Naive thymus-derived CD4-positive, alpha-beta T cell (primary cell): ENCODE measurements around the gene LRCH1. TPM values are rescaled to one million over a fixed set of nuclear protein-coding genes. Genes with fewer than 3 reads are reported as not detected.

Experiments used
- ATAC-seq: fragments of 150-1000 bp; cut with Tn5 transposase; 2 replicates; pipeline ENCODE4 v1.10.0; 2021; ENCODE audit warnings: mild to moderate bottlenecking, moderate library complexity
- CTCF ChIA-PET: fragments of 350-600 bp; sonication (Branson Sonifier 250); formaldehyde crosslinking; loops from one replicate; lab custom pipeline; 2021; ENCODE audit warnings: antibody characterized with exemption; lab: Charles Lee
- POLR2A ChIA-PET: fragments of 350-600 bp; sonication (Branson Sonifier 250); formaldehyde crosslinking; loops from one replicate; lab custom pipeline; 2021; ENCODE audit warnings: antibody characterized with exemption, inconsistent platforms; lab: Charles Lee
- DNase-seq, 9 donors: peaks; one replicate each; pipeline versions ENCODE4 v3.0.0 to v3.0.0-alpha.2; 2020 to 2022; ENCODE audit warnings: mixed read lengths in 1 of 9
- H3K27ac ChIP-seq: one replicate; pipeline ENCODE4 v1.7.0; 2013; ENCODE audit warnings: mild to moderate bottlenecking, low read depth, low read length, moderate library complexity
- H3K27me3 ChIP-seq, 2 donors: one replicate each; pipeline ENCODE4 v1.7.0; 2013; ENCODE audit warnings: low read length in 2 of 2, mild to moderate bottlenecking in 2 of 2, moderate library complexity in 2 of 2; ENCODE audit not compliant: control insufficient read depth in 2 of 2, insufficient read depth in 2 of 2
- H3K36me3 ChIP-seq, 3 experiments: 1 replicate in 2 of 3; 2 replicates in 1 of 3; pipeline ENCODE4 v1.7.0; 2013; ENCODE audit warnings: low read length in 3 of 3, mild to moderate bottlenecking in 3 of 3, moderate library complexity in 1 of 3; ENCODE audit not compliant: insufficient read depth in 3 of 3, control insufficient read depth in 2 of 3
- H3K4me1 ChIP-seq, 2 donors: one replicate each; pipeline ENCODE4 v1.7.0; 2013; ENCODE audit warnings: low read length in 2 of 2, mild to moderate bottlenecking in 2 of 2, moderate library complexity in 1 of 2; ENCODE audit not compliant: control insufficient read depth in 2 of 2, insufficient read depth in 2 of 2
- H3K4me3 ChIP-seq: 2 replicates; pipeline ENCODE4 v1.7.0; 2013; ENCODE audit warnings: mild to moderate bottlenecking, low read length
- H3K9me3 ChIP-seq, 3 experiments: 1 replicate in 2 of 3; 2 replicates in 1 of 3; pipeline ENCODE4 v1.7.0; 2013; ENCODE audit warnings: low read length in 3 of 3; ENCODE audit not compliant: control insufficient read depth in 2 of 3
- H3K27ac Mint-ChIP-seq, 9 donors: one replicate each; pipeline ENCODE4 v1.8.0; 2020 to 2022; ENCODE audit warnings: mixed read lengths in 9 of 9, mild to moderate bottlenecking in 8 of 9, moderate library complexity in 5 of 9, inconsistent platforms in 2 of 9
- H3K27me3 Mint-ChIP-seq, 5 donors: one replicate each; pipeline ENCODE4 v1.8.0; 2021 to 2022; ENCODE audit warnings: mixed read lengths in 5 of 5, mild to moderate bottlenecking in 1 of 5
- H3K36me3 Mint-ChIP-seq, 5 donors: one replicate each; pipeline ENCODE4 v1.8.0; 2020 to 2022; ENCODE audit warnings: mixed read lengths in 5 of 5, mild to moderate bottlenecking in 3 of 5, inconsistent platforms in 1 of 5
- H3K4me1 Mint-ChIP-seq, 7 donors: one replicate each; pipeline ENCODE4 v1.8.0; 2020 to 2022; ENCODE audit warnings: mixed read lengths in 7 of 7, mild to moderate bottlenecking in 3 of 7, inconsistent platforms in 1 of 7
- H3K4me3 Mint-ChIP-seq, 10 donors: one replicate each; pipeline ENCODE4 v1.8.0; 2020 to 2022; ENCODE audit warnings: mild to moderate bottlenecking in 10 of 10, mixed read lengths in 10 of 10, moderate library complexity in 6 of 10, inconsistent platforms in 2 of 10
- H3K9me3 Mint-ChIP-seq, 11 donors: one replicate each; pipeline ENCODE4 v1.8.0; 2020 to 2022; ENCODE audit warnings: mixed read lengths in 11 of 11, mild to moderate bottlenecking in 4 of 11, inconsistent platforms in 1 of 11, moderate library complexity in 1 of 11
- intact Hi-C, 2 donors: fragments of 100-400 bp; cut with micrococcal nuclease; formaldehyde crosslinking; loops; one replicate each; pipeline ENCODE4 v1.15.1; 2023
- polyA plus RNA-seq, 2 donors: library from polyadenylated mRNA; unstranded; fragments of 300-500 nt; fragmentation: Illumina TruSeq; gene quantifications; one replicate each; pipeline ENCODE4 v1.2.3, GENCODE V29; 2021
- total RNA-seq, 6 experiments: library from RNA in 5 of 6; stranded (reverse) in 5 of 6; gene quantifications; 1 replicate in 5 of 6; 2 replicates in 1 of 6; pipeline ENCODE4 v1.2.3 and lab custom pipeline; 2021 to 2026

Gene LRCH1
- total and polyA plus RNA-seq, 7 experiments from 2014 or later, result 4.1 to 24.2 (median 15.2) TPM

- intact Hi-C loops, result no loop called here
- Mint-ChIP-seq H3K36me3 (peaks cover 0 to 22% (median 19%) of the 10 kb centered on the region in 5 donors), H3K4me1 (peaks cover 16 to 61% (median 46%) of the 10 kb centered on the region in 7 donors), H3K4me3 (peak overlapping the region in 3 of 10 donors; percentile 12 to 76 (median 42)), H3K27me3 (no peaks in the 10 kb centered on the region), H3K27ac (peak overlapping the region in 7 of 9 donors; percentile 58 to 92 (median 83)), H3K9me3 (no peaks in the 10 kb centered on the region)
- ChIA-PET POLR2A (interaction anchor here (1.0 kb wide), 1 partner anchor 8 kb away, joined by 3 read pairs; no protein-coding TSS in a partner anchor), CTCF (no interaction called here)
- DNase-seq (no peak), ATAC-seq (no peak)
- H3K27me3 ChIP-seq, result no peaks in the 10 kb centered on the region
- H3K27ac ChIP-seq, result peak overlapping the region; percentile 34
- peaks cover 0 to 27% of the 10 kb centered on the region in 2 donors for H3K4me1 ChIP-seq
- H3K9me3 ChIP-seq, result no peaks in the 10 kb centered on the region
- no peak overlapping the region for H3K4me3 ChIP-seq
- no peaks in the 10 kb centered on the region for H3K36me3 ChIP-seq
Observed at GRCh38 chr13:46654951-46655350, 102.0 kb downstream of the LRCH1 start.

GRCh38 chr13:46655377-46656180 lies 102.6 kb downstream of the LRCH1 start:
- H3K27me3 ChIP-seq, result no peaks in the 10 kb centered on the region
- Mint-ChIP-seq H3K27me3 (no peaks in the 10 kb centered on the region), H3K4me3 (peak overlapping the region in 8 of 10 donors; percentile 39 to 78 (median 58)), H3K4me1 (peaks cover 17 to 58% (median 39%) of the 10 kb centered on the region in 7 donors), H3K27ac (peak overlapping the region; percentile 58 to 92 (median 83)), H3K9me3 (no peaks in the 10 kb centered on the region), H3K36me3 (peaks cover 2 to 22% (median 19%) of the 10 kb centered on the region in 5 donors)
- H3K36me3 ChIP-seq, result no peaks in the 10 kb centered on the region
- H3K4me3 ChIP-seq, result no peak overlapping the region
- H3K9me3 ChIP-seq, result no peaks in the 10 kb centered on the region
- POLR2A ChIA-PET, result interaction anchor here (0.7 to 1.0 kb wide), 2 partner anchors 8 to 530 kb away, joined by 3 read pairs; no protein-coding TSS in a partner anchor
- DNase-seq (peak in 1 of 9 donors; percentile 11), ATAC-seq (no peak)
- intact Hi-C loops, result no loop called here
- CTCF ChIA-PET, result no interaction called here
- peaks cover 0 to 26% of the 10 kb centered on the region in 2 donors for H3K4me1 ChIP-seq
- peak overlapping the region; percentile 34 for H3K27ac ChIP-seq

- H3K9me3 Mint-ChIP-seq, result no peaks in the 10 kb centered on the region
Observed at GRCh38 chr13:46656786-46657185, 103.8 kb downstream of the LRCH1 start.

GRCh38 chr13:46659413-46660065 lies 106.6 kb downstream of the LRCH1 start:
- ChIA-PET POLR2A (no interaction called here), CTCF (no interaction called here)
- peaks cover 28 to 71% (median 45%) of the 10 kb centered on the region in 7 donors for H3K4me1 Mint-ChIP-seq
- intact Hi-C loops, result loop anchor here in 1 of 2 donors (10.0 kb wide), 1 partner anchor 605 kb away; the partner anchor contains the start of gene ZC3H13
- H3K27ac ChIP-seq, result no peak overlapping the region
- no peak for DNase-seq
- H3K36me3 ChIP-seq, result no peaks in the 10 kb centered on the region
- no peaks in the 10 kb centered on the region for H3K27me3 ChIP-seq
- no peak overlapping the region for H3K4me3 Mint-ChIP-seq
- H3K4me1 ChIP-seq, result peaks cover 0 to 14% of the 10 kb centered on the region in 2 donors
- ATAC-seq, result no peak
- no peaks in the 10 kb centered on the region for H3K27me3 Mint-ChIP-seq
- H3K9me3 Mint-ChIP-seq, result no peaks in the 10 kb centered on the region
- H3K36me3 Mint-ChIP-seq, result peaks cover 0 to 12% (median 5%) of the 10 kb centered on the region in 5 donors
- H3K9me3 ChIP-seq, result no peaks in the 10 kb centered on the region
- H3K4me3 ChIP-seq, result no peak overlapping the region
- H3K27ac Mint-ChIP-seq, result peak overlapping the region in 1 of 9 donors; percentile 7

More at GRCh38 chr13:46656786-46657185, 103.8 kb downstream of the LRCH1 start:
- H3K9me3 ChIP-seq, result no peaks in the 10 kb centered on the region
- no peaks in the 10 kb centered on the region for H3K36me3 ChIP-seq
- H3K27ac ChIP-seq, result no peak overlapping the region
- intact Hi-C loops, result loop anchor here in 1 of 2 donors (1.0 kb wide), 1 partner anchor 12 kb away; no protein-coding TSS in a partner anchor
- Mint-ChIP-seq H3K4me1 (peaks cover 19 to 59% (median 32%) of the 10 kb centered on the region in 7 donors), H3K27me3 (no peaks in the 10 kb centered on the region), H3K4me3 (peak overlapping the region in 1 of 10 donors; percentile 70), H3K27ac (peak overlapping the region in 5 of 9 donors; percentile 49 to 92 (median 63)), H3K36me3 (peaks cover 3 to 20% (median 12%) of the 10 kb centered on the region in 5 donors)
- no peak for DNase-seq
- no peak overlapping the region for H3K4me3 ChIP-seq
- peak; percentile 38 for ATAC-seq
- CTCF ChIA-PET, result no interaction called here
- H3K4me1 ChIP-seq, result peaks cover 0 to 18% of the 10 kb centered on the region in 2 donors
- POLR2A ChIA-PET, result no interaction called here
- H3K27me3 ChIP-seq, result no peaks in the 10 kb centered on the region

- H3K9me3 Mint-ChIP-seq, result no peaks in the 10 kb centered on the region
- POLR2A ChIA-PET, result no interaction called here
- H3K27me3 Mint-ChIP-seq, result no peaks in the 10 kb centered on the region
- H3K4me1 Mint-ChIP-seq, result peaks cover 25 to 66% (median 43%) of the 10 kb centered on the region in 7 donors
- DNase-seq, result no peak
- CTCF ChIA-PET, result no interaction called here
- Histone ChIP-seq H3K4me3 (no peak overlapping the region), H3K36me3 (no peaks in the 10 kb centered on the region), H3K9me3 (no peaks in the 10 kb centered on the region), H3K27ac (no peak overlapping the region), H3K27me3 (no peaks in the 10 kb centered on the region), H3K4me1 (peaks cover 0 to 12% of the 10 kb centered on the region in 2 donors)
- H3K36me3 Mint-ChIP-seq, result peaks cover 0 to 12% (median 5%) of the 10 kb centered on the region in 5 donors
- intact Hi-C loops, result loop anchor here in 1 of 2 donors (10.0 kb wide), 1 partner anchor 606 kb away; the partner anchor contains the start of gene ZC3H13
- H3K27ac Mint-ChIP-seq, result peak overlapping the region in 1 of 9 donors; percentile 7
- H3K4me3 Mint-ChIP-seq, result no peak overlapping the region
- ATAC-seq, result no peak
Observed at GRCh38 chr13:46660416-46660815, 107.4 kb downstream of the LRCH1 start.

- Histone ChIP-seq H3K4me3 (no peak overlapping the region), H3K27ac (no peak overlapping the region), H3K4me1 (peaks cover 0 to 13% of the 10 kb centered on the region in 2 donors), H3K27me3 (no peaks in the 10 kb centered on the region), H3K9me3 (no peaks in the 10 kb centered on the region), H3K36me3 (no peaks in the 10 kb centered on the region)
- Mint-ChIP-seq H3K27me3 (no peaks in the 10 kb centered on the region), H3K4me3 (no peak overlapping the region), H3K9me3 (no peaks in the 10 kb centered on the region), H3K4me1 (peaks cover 30 to 66% (median 44%) of the 10 kb centered on the region in 7 donors), H3K36me3 (peaks cover 0 to 12% (median 5%) of the 10 kb centered on the region in 5 donors), H3K27ac (peak overlapping the region in 2 of 9 donors; percentile 7 to 29)
- intact Hi-C loops, result loop anchor here in 1 of 2 donors (10.0 kb wide), 1 partner anchor 606 kb away; the partner anchor contains the start of gene ZC3H13
- CTCF ChIA-PET, result no interaction called here
- no peak for ATAC-seq
- POLR2A ChIA-PET, result no interaction called here
- no peak for DNase-seq
Observed at GRCh38 chr13:46660857-46661256, 107.9 kb downstream of the LRCH1 start.
